Right lobe of liver (tissue), 4 donors: Measurements from ENCODE around the gene EXOC4.

Source experiments
- CTCF ChIP-seq, 4 donors: fragments of 200-600 bp in 3 of 4; fragments of 450-650 bp in 1 of 4; IDR thresholded peaks; one replicate each; pipeline versions ENCODE4 v1.5.1 to v1.8.0; 2016 to 2022; ENCODE audit warnings: antibody characterized with exemption in 4 of 4, mild to moderate bottlenecking in 2 of 4
- POLR2A ChIP-seq: fragments of 450-650 bp; IDR thresholded peaks from one replicate; pipeline ENCODE4 v1.6.1; 2017; ENCODE audit warnings: antibody characterized with exemption, mild to moderate bottlenecking
- donor health status: DM: no; HTN: no; CAD: no.
- donor health status: DM: no; HTN: no; CAD: no.
- donor health status: DM: no; HTN: yes; CAD: no.

- TF ChIP-seq CTCF (IDR thresholded peaks at IDR 0.05) (no peak), POLR2A (no peak)
Measured at GRCh38 chr7:133857376-133858119, 604.7 kb downstream of the EXOC4 start.
